ENCODE measurements around the gene CCDC200. TPM values are rescaled to one million over a fixed set of nuclear protein-coding genes. Genes with fewer than 3 reads are reported as not detected.
"Not testable (repeated sequence)": the region's sequence is repeated elsewhere in the genome, so short reads cannot be mapped to it uniquely, and the experiment has no call there.

The CCDC200 gene
- total and polyA plus RNA-seq, 2 of the 13 experiments (the other 11 are each of a cell fraction or from before 2014, with no cell fraction given), result not detected

GRCh38 chr17:43270552-43271504 is 42.4 kb upstream of the CCDC200 start:
- H3K9me3 ChIP-seq (ENCODE audit: low read length); H3K9ac ChIP-seq (ENCODE audit: insufficient read depth, low read depth, low read length); POLR2A ChIA-PET; BruUV-seq (replicated peaks); H3K27ac ChIP-seq (ENCODE audit: extremely low read length, insufficient read depth, low read length); in situ Hi-C loops (cut with HindIII; ENCODE audit: extremely low pct_ligation_motif_present, low pct_unique_long_range_greater_than_20kb); H3K4me3 ChIP-seq (replicated peaks in 1 of 3; ENCODE audit: insufficient read depth in 1 of 3, low read depth in 2 of 3, low read length in 3 of 3); H3K4me2 ChIP-seq (ENCODE audit: low read depth, low read length); H3K79me2 ChIP-seq (ENCODE audit: insufficient read depth, low read length); H3K27me3 ChIP-seq (ENCODE audit: control insufficient read depth in 1 of 2, insufficient read depth in 2 of 2, low read length in 2 of 2); intact Hi-C loops (cut with micrococcal nuclease; ENCODE audit: unreplicated experiment); H3K4me1 ChIP-seq (ENCODE audit: insufficient read depth, low read length); DNase-seq (ENCODE audit: low spot score); H2AFZ ChIP-seq (ENCODE audit: low read length); H3K36me3 ChIP-seq (replicated peaks in 1 of 2; ENCODE audit: control insufficient read depth in 1 of 2, insufficient read depth in 2 of 2, low read length in 2 of 2); FAIRE-seq; CTCF ChIA-PET (ENCODE audit: low intra/inter-chr PET ratio, low total read pairs); H4K20me1 ChIP-seq (ENCODE audit: insufficient read depth, low read length): not testable (repeated sequence)
- peak; percentile 46; the same call in 2 of the 3 replicates for ATAC-seq
- WGBS (ENCODE audit: low lambda C conversion rate), result no CpG with 5 or more reads among the region's 43 CpGs

GRCh38 chr17:43246456-43246855 is 18.0 kb upstream of the CCDC200 start:
- H3K4me1 ChIP-seq (ENCODE audit: insufficient read depth, low read length); in situ Hi-C loops (cut with HindIII; ENCODE audit: extremely low pct_ligation_motif_present, low pct_unique_long_range_greater_than_20kb); H2AFZ ChIP-seq (ENCODE audit: low read length); CTCF ChIA-PET (ENCODE audit: low intra/inter-chr PET ratio, low total read pairs); H3K4me3 ChIP-seq (replicated peaks in 1 of 3; ENCODE audit: insufficient read depth in 1 of 3, low read depth in 2 of 3, low read length in 3 of 3); H3K4me2 ChIP-seq (ENCODE audit: low read depth, low read length); H3K9me3 ChIP-seq (ENCODE audit: low read length); H3K79me2 ChIP-seq (ENCODE audit: insufficient read depth, low read length); H4K20me1 ChIP-seq (ENCODE audit: insufficient read depth, low read length); BruUV-seq (replicated peaks); POLR2A ChIA-PET; DNase-seq (ENCODE audit: low spot score); H3K27me3 ChIP-seq (ENCODE audit: control insufficient read depth in 1 of 2, insufficient read depth in 2 of 2, low read length in 2 of 2); ATAC-seq; H3K9ac ChIP-seq (ENCODE audit: insufficient read depth, low read depth, low read length); FAIRE-seq; intact Hi-C loops (cut with micrococcal nuclease; ENCODE audit: unreplicated experiment); H3K36me3 ChIP-seq (replicated peaks in 1 of 2; ENCODE audit: control insufficient read depth in 1 of 2, insufficient read depth in 2 of 2, low read length in 2 of 2); H3K27ac ChIP-seq (ENCODE audit: extremely low read length, insufficient read depth, low read length): not testable (repeated sequence)
- TF ChIP-seq ZBTB33 (CRISPR knock-in tag; IDR thresholded peaks at IDR 0.05), result 0 out of 2 replicates have a peak, but pooled peaks have one; percentile 22
- WGBS (ENCODE audit: low lambda C conversion rate), result 85% methylated on average over 19 of the region's 23 CpGs

GRCh38 chr17:43240596-43241352 is 12.4 kb upstream of the CCDC200 start:
- DNase-seq (ENCODE audit: low spot score); H4K20me1 ChIP-seq (ENCODE audit: insufficient read depth, low read length); H3K4me1 ChIP-seq (ENCODE audit: insufficient read depth, low read length); H3K79me2 ChIP-seq (ENCODE audit: insufficient read depth, low read length); H2AFZ ChIP-seq (ENCODE audit: low read length); FAIRE-seq; H3K9me3 ChIP-seq (ENCODE audit: low read length); H3K27ac ChIP-seq (ENCODE audit: extremely low read length, insufficient read depth, low read length); H3K36me3 ChIP-seq (replicated peaks in 1 of 2; ENCODE audit: control insufficient read depth in 1 of 2, insufficient read depth in 2 of 2, low read length in 2 of 2); CTCF ChIA-PET (ENCODE audit: low intra/inter-chr PET ratio, low total read pairs); BruUV-seq (replicated peaks); H3K27me3 ChIP-seq (ENCODE audit: control insufficient read depth in 1 of 2, insufficient read depth in 2 of 2, low read length in 2 of 2); H3K9ac ChIP-seq (ENCODE audit: insufficient read depth, low read depth, low read length); H3K4me2 ChIP-seq (ENCODE audit: low read depth, low read length); intact Hi-C loops (cut with micrococcal nuclease; ENCODE audit: unreplicated experiment); H3K4me3 ChIP-seq (replicated peaks in 1 of 3; ENCODE audit: insufficient read depth in 1 of 3, low read depth in 2 of 3, low read length in 3 of 3); POLR2A ChIA-PET; in situ Hi-C loops (cut with HindIII; ENCODE audit: extremely low pct_ligation_motif_present, low pct_unique_long_range_greater_than_20kb): not testable (repeated sequence)
- ATAC-seq, result peak; percentile 57
- no CpG with 5 or more reads among the region's 34 CpGs for WGBS (ENCODE audit: low lambda C conversion rate)

Measured in HepG2 (cell line).